ENCODE measurements around the gene CDKN2AIPNL. TPM values are rescaled to one million over a fixed set of nuclear protein-coding genes. Genes with fewer than 3 reads are reported as not detected.

The CDKN2AIPNL gene, protein sequence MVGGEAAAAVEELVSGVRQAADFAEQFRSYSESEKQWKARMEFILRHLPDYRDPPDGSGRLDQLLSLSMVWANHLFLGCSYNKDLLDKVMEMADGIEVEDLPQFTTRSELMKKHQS
- 10 to 100 TPM; 29.1 to 34.4 TPM for total RNA-seq
- long read RNA-seq, transcript CDKN2AIPNL-202 (3 exons, 1,223 nt): major isoform, 43 of 45 reads
- long read RNA-seq, partial matches to known transcripts: 1 of 45 reads
- long read RNA-seq, other reads (novel, unspliced or antisense): 1 of 45 reads

DNA sequence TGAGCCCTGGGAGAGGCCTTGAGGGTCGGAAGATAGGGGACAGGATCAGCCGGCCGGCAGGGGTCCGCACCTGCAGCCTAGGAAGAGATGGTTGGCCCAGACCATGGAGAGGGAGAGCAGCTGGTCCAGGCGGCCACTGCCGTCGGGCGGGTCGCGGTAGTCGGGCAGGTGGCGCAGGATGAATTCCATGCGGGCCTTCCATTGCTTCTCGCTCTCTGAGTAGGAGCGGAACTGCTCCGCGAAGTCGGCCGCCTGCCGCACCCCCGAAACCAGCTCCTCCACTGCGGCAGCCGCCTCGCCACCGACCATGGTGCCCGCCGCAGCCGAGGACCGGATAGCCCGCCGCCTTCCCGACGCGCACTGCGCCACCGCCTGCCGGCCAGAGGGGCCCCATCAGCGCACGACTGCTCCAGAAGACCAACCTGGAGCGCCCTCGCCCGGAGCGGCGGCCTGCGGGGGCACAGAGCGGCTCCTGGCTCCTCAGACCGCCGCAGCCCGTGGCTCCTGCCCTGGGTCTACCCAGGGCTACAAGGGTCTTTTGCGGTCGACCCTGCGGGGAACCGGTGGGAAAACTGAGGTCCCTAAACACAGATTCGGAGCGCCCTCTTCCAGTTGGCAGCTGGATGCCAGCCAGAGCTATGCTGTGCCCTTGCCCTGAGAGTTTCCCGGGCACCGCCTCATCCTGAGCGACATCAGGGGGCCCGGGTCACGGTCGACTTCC, at the start of gene CDKN2AIPNL:
Gene CDKN2AIPNL (minus strand): TSS at position 336 of the 721 bp plus-strand sequence. CDS start 27 bp downstream, at position 309.
- intact Hi-C loops (cut with DNase I): loop anchor here in 1 of 2 donors (5.0 kb wide), 1 partner anchor 116 kb away; the partner anchor contains the start of gene JADE2
- peak; percentile 94 for DNase-seq
- ATAC-seq: peak; percentile 99 to 100

- ATAC-seq (no peak), DNase-seq (no peak)
- intact Hi-C loops (cut with DNase I): no loop called here
Observed at GRCh38 chr5:134460551-134460950, 48.9 kb upstream of the CDKN2AIPNL start.

DNA sequence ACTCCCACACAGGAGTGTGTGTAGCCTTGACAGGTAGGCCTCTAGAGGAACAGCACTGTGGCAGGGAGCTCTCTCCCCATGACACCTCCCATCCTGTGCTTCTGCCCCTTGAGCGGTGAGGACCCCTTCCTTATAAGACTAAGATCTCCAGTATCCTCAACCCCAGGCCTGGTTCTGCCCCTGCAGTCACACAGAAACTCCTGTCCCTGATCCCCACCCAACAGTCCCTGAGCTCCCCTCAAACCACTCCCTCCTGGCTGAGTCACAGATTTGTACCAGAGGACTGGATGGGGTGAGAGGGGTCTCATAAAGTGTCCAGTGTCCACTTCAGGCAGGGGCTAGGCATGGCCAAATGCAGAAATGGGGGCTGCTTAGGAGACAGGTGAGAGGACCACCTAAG, 47.8 kb upstream of the CDKN2AIPNL start:
- intact Hi-C loops (cut with DNase I): no loop called here
- ATAC-seq (no peak), DNase-seq (no peak)

GRCh38 chr5:134459010-134459403, 47.3 kb upstream of the CDKN2AIPNL start:
- intact Hi-C loops (cut with DNase I): no loop called here
- ATAC-seq (peak in 1 of 2 donors; percentile 12), DNase-seq (no peak)

DNA sequence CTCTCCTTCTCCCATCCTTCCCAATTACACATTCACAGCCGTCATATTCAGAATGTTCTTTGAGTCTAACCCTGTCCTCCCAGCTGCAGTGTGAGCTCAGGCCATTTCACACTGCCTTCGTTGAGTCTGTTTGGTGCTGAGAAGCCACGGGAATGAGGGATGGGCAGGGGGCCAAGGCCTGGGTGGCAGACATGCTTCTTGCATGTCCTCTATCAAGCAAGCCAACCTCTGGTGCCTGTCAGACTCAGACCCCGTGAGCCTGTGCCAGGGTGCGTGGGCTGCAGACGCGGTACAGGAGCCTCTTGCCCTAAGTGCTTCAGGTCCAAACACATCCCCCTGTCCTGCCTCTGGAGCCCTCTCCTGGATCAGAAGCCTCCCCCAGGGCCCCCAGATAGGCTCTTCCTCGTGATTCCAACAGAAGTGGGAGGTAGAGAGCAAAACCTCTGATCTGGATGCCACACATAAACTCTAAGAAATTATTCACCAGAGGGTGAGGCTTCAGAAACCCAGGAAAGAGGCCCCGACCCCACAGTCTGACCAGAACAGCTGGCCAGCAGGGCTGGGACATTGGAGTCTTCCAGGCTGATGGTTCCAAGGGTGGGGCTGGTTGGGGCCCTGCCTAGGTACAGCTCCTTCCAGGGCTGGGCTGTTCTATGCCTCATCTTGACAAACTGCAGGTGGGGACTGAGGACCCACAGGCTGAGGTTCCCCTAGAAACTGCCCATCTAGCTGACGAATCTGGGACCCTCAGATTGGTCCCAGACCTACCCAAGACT, 46.7 kb upstream of the CDKN2AIPNL start:
- intact Hi-C loops (cut with DNase I): no loop called here
- peak; percentile 75 for DNase-seq
- peak; percentile 55 to 77 for ATAC-seq

- DNase-seq (no peak), ATAC-seq (no peak)
- intact Hi-C loops (cut with DNase I): no loop called here
Observed at GRCh38 chr5:134457801-134458200, 46.1 kb upstream of the CDKN2AIPNL start.

DNA sequence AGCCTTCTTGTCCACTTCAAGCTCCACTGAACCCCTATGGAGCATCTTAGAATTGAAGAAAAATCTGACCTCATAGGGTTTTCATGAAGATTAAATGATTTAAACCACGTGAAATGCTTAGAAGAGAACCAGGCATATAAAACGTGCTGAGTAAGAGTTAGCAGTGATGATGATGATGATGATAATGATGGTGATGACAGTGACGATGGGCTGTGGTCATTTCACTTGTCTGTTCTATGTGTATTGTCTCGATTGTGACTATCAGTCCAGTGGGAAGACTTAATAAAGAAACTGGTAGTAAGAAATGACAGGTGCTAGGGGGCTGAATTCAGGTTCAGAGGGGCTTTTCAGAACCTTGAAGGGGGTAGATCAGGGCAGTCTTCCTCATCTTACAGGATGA, 45.1 kb upstream of the CDKN2AIPNL start:
- no peak for ATAC-seq
- DNase-seq: no peak
- intact Hi-C loops (cut with DNase I): no loop called here

DNA sequence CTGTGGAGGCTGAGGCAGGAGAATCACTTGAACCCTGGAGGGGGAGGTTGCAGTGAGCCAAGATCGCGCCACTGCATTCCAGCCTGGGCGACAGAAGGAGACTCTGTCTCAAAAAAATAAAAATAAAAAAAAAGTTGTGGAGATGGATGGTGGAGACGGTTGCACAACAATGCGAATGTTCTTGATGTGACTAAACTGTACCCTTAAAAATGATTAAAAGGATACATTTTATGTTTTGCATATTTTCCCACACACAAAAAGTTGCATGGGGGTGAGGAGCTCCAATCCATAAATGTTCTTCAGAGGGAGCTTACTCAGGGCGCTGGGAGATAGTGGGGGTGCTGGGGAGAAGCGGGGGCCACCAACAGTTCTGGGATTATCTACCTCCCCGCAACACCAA, 43.8 kb upstream of the CDKN2AIPNL start:
- ATAC-seq (no peak), DNase-seq (no peak)
- intact Hi-C loops (cut with DNase I): no loop called here

- ATAC-seq (no peak), DNase-seq (no peak)
- intact Hi-C loops (cut with DNase I): no loop called here
Observed at GRCh38 chr5:134453016-134453415, 41.3 kb upstream of the CDKN2AIPNL start.

GRCh38 chr5:134451936-134452505, 40.3 kb upstream of the CDKN2AIPNL start:
- intact Hi-C loops (cut with DNase I): no loop called here
- ATAC-seq: peak; percentile 83 to 94
- DNase-seq: peak; percentile 79

DNA sequence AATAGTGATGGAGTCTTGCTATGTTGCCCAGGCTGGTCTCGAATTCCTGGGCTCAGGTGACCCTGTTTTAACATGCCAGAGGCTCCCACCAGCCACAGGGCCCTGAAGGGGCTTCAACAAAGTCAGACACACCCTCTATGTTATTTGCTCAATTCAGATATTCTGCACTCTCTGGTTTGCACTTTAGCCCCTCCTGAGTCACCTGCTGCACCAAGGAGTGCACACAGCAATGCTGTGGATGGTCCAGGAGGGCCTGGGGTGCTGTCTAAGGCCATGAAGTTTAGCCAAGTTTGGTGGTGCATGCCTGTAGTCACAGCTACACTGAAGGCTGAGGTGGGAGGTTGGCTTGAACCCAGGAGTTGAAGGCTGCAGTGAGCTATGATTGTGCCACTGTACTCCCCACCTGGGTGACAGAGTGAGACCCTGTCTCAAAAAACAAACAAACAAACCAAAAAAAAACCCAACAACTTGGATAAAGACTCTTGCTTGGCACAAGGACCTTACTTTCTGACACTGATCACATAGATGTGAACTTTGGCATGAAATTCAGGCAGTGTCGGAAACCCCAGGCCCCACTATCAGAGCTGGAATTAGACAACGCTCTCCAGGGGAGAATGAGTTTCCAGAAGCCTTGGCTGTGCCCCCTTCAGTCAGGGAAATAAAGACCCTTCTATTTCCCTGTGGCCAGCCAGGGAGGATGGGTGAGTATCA, 39.7 kb upstream of the CDKN2AIPNL start:
- intact Hi-C loops (cut with DNase I): no loop called here
- ATAC-seq (peak; percentile 6 to 30), DNase-seq (no peak)

DNA sequence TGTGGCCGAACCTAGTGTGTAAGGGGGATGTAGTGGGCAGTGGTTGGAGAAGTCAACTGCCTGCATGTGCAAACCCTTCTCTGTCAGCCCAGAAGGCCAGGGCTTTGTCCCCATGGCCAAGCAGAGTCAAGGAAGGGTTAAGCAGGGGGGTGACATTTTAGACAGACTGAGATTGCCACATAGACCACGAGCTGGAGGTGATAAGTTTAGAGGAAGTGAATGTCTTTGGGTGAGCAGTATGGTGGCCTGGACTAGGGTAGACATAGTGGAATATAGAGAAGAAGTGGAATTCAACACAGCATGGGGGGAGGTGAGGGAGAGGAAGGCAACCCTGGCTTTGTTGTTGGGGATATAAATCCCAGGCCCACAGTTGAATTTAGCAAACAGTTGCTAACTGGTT, 38.7 kb upstream of the CDKN2AIPNL start:
- ATAC-seq: no peak
- intact Hi-C loops (cut with DNase I): no loop called here
- no peak for DNase-seq

GRCh38 chr5:134449167-134449566, 37.5 kb upstream of the CDKN2AIPNL start:
- DNase-seq (no peak), ATAC-seq (no peak)
- intact Hi-C loops (cut with DNase I): no loop called here

DNA sequence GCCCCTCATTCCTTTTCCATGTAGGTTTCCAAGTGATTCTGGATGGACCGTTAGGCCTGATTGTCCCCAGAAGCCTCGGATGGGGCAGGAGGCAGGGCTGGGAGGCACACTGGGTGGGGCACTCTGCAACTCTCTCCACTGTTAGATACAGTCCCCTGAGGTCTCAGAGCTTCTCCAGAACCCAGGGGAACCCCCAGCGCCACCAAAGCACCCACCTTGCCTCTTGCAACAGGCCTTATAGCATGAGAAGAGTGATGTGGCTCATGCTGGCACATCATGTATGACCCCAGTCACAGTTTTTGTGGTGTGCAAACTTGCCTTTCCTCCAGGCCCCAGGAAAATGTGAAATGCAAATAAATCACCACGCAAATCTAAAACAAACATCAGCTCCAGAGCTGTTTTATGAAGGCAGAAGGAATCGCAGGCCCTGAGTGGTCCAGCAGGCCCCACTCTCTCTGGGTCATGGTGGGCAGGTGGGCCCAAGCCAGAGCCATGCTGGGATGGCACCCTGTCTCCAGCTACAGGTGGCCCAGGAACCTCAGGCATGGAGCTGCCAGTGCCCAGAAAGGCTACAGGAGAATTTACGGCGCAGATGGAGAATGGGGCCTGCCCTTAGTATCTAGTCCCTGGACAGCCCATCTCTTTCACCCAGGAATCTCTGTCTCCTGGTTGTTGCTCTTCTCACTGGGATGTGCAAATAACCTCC, 36.3 kb upstream of the CDKN2AIPNL start:
- intact Hi-C loops (cut with DNase I): no loop called here
- DNase-seq (no peak), ATAC-seq (no peak)

DNA sequence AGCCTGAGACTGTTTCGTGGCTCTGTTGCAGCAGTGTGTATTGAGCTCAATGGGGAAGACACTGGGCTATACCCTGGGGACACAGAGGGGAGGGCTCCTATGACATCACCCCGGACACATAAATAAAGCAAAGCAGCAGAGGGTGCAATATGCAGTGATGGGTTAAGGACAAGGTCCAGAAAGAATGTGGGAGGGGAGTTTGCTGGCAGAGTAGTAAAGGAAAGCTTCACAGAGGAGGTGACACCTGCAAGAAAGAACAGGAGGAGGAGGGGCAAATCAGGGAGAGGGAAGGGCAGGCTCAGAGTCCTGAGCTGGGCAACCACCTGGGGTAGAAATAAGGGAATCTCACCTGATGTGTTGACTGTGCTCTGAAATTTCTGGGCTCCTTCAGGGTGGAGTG, 35.3 kb upstream of the CDKN2AIPNL start:
- intact Hi-C loops (cut with DNase I): no loop called here
- DNase-seq (no peak), ATAC-seq (peak in 1 of 2 donors; percentile 31)

GRCh38 chr5:134445856-134446818, 34.5 kb upstream of the CDKN2AIPNL start:
- DNase-seq (no peak), ATAC-seq (peak in 1 of 2 donors; percentile 64)
- intact Hi-C loops (cut with DNase I): no loop called here

GRCh38 chr5:134444941-134445471, 33.3 kb upstream of the CDKN2AIPNL start:
- ATAC-seq (no peak), DNase-seq (no peak)
- intact Hi-C loops (cut with DNase I): no loop called here
